ENCODE results near the gene MYO1C.
"Not testable (repeated sequence)": the region's sequence is repeated elsewhere in the genome, so short reads cannot be mapped to it uniquely, and the experiment has no call there.

Gene MYO1C, protein sequence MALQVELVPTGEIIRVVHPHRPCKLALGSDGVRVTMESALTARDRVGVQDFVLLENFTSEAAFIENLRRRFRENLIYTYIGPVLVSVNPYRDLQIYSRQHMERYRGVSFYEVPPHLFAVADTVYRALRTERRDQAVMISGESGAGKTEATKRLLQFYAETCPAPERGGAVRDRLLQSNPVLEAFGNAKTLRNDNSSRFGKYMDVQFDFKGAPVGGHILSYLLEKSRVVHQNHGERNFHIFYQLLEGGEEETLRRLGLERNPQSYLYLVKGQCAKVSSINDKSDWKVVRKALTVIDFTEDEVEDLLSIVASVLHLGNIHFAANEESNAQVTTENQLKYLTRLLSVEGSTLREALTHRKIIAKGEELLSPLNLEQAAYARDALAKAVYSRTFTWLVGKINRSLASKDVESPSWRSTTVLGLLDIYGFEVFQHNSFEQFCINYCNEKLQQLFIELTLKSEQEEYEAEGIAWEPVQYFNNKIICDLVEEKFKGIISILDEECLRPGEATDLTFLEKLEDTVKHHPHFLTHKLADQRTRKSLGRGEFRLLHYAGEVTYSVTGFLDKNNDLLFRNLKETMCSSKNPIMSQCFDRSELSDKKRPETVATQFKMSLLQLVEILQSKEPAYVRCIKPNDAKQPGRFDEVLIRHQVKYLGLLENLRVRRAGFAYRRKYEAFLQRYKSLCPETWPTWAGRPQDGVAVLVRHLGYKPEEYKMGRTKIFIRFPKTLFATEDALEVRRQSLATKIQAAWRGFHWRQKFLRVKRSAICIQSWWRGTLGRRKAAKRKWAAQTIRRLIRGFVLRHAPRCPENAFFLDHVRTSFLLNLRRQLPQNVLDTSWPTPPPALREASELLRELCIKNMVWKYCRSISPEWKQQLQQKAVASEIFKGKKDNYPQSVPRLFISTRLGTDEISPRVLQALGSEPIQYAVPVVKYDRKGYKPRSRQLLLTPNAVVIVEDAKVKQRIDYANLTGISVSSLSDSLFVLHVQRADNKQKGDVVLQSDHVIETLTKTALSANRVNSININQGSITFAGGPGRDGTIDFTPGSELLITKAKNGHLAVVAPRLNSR

DNA sequence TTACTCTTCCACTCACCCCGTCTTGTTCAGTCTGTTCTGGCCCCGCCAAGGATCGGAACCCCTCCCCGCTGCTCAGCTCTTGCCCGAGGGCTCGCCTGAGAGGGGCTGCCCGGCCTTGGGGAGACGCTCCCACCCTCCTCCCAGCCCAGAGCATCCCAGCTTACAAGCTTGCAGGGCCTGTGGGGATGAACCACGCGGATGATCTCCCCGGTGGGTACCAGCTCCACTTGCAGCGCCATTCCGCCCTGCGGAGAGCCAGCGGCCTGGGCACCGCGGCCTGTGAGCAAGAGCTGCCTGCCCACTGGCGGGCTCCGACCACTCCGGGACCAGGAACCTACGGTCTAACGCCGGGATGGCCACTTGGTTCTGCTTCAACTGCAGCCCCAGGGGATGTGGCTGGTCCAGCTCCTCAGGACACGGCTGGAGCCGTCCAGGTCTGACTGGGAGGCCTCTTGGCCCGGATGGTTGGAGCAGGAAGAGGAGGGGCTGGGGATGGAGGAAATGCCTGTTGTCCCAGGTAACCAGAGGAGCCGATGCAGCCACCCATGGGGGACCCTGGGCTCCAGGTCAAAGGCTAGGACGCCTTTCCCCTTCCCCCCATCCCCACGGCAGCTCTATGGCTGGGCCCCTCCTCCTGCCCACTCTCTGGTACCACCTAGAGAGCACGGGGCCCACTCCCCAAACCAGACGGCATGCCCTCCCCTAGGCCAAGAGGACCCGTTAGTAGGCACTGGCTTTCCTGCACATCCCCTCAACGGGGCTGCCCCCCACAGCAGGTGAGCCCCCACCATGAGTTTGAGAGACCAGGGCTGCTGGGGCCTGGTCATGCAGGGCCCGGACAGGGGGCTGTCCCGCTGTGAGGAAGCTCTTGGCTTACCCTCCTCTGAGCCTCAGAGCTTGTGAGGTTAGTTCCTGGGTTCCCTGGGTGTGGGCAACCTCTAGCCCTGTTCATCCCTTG is at the start of gene MYO1C:
TSS of gene MYO1C (minus strand) at position 438 of the 958 bp plus-strand sequence. CDS start at position 239, 199 bp downstream.
- no peak for ATAC-seq
- no peaks in the 10 kb centered on the region for H3K9me3 Mint-ChIP-seq
- H3K27ac Mint-ChIP-seq, result peak within 1 kb of the TSS; percentile 81
- no peaks in the 10 kb centered on the region for H3K27me3 Mint-ChIP-seq
- peaks cover 43% of the 10 kb centered on the region for H3K4me1 Mint-ChIP-seq
- peak within 1 kb of the TSS; percentile 84 for H3K4me3 Mint-ChIP-seq
- peaks cover 5% of the 10 kb centered on the region for H3K36me3 Mint-ChIP-seq

- Mint-ChIP-seq H3K27ac (no peak overlapping the region), H3K4me1 (peaks cover 12% of the 10 kb centered on the region), H3K9me3 (no peaks in the 10 kb centered on the region), H3K4me3 (no peak overlapping the region), H3K27me3 (no peaks in the 10 kb centered on the region), H3K36me3 (peaks cover 69% of the 10 kb centered on the region)
- no peak for ATAC-seq
Measured at GRCh38 chr17:1541367-1541904, 49.0 kb upstream of the MYO1C start.

- no peak overlapping the region for H3K27ac Mint-ChIP-seq
- H3K27me3 Mint-ChIP-seq, result no peaks in the 10 kb centered on the region
- H3K4me1 Mint-ChIP-seq, result peaks cover 7% of the 10 kb centered on the region
- H3K4me3 Mint-ChIP-seq, result no peak overlapping the region
- H3K9me3 Mint-ChIP-seq, result no peaks in the 10 kb centered on the region
- no peak for ATAC-seq
- peaks cover 56% of the 10 kb centered on the region for H3K36me3 Mint-ChIP-seq
Measured at GRCh38 chr17:1539811-1540210, 47.3 kb upstream of the MYO1C start.

GRCh38 chr17:1535737-1536136 is 43.3 kb upstream of the MYO1C start:
- Mint-ChIP-seq H3K4me1 (peaks cover 16% of the 10 kb centered on the region), H3K4me3 (no peak overlapping the region), H3K27ac (no peak overlapping the region), H3K27me3 (no peaks in the 10 kb centered on the region), H3K9me3 (no peaks in the 10 kb centered on the region), H3K36me3 (peaks cover 58% of the 10 kb centered on the region)
- no peak for ATAC-seq

DNA sequence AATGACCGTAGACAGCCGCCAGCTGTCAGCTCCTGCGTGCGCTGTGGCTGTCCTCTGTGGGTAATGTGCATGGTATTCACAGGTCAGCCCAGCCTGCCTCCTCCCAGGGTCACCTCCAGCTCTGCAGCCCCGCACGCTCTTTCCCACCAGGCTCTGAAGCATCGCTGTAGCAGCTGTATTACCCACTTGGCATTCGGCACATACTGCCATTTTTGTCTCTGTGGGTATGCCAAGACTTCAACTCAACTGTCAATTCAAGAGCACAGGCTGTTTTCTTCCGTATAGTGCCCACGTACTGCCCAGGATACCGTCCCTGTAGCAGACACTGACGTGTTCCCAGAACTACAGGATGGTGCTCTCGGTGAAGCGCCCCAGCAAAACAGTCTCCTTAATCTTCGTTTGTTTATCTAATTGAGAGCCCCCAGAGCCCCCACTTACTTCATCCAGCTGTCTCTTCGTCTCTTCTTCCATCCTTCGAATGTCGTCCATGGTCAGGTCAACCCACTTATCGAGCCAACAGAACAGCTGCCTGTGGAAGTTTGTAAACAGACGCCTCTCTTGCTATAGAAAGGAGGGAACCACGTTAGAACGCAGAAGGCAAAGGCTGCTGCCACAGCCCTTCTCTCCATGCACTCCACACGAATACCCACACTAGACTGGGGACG is 41.3 kb upstream of the MYO1C start:
- Mint-ChIP-seq H3K27me3 (no peaks in the 10 kb centered on the region), H3K4me1 (peaks cover 24% of the 10 kb centered on the region), H3K4me3 (no peak overlapping the region), H3K27ac (peak overlapping the region; percentile 3), H3K9me3 (no peaks in the 10 kb centered on the region), H3K36me3 (peaks cover 53% of the 10 kb centered on the region)
- ATAC-seq, result no peak

DNA sequence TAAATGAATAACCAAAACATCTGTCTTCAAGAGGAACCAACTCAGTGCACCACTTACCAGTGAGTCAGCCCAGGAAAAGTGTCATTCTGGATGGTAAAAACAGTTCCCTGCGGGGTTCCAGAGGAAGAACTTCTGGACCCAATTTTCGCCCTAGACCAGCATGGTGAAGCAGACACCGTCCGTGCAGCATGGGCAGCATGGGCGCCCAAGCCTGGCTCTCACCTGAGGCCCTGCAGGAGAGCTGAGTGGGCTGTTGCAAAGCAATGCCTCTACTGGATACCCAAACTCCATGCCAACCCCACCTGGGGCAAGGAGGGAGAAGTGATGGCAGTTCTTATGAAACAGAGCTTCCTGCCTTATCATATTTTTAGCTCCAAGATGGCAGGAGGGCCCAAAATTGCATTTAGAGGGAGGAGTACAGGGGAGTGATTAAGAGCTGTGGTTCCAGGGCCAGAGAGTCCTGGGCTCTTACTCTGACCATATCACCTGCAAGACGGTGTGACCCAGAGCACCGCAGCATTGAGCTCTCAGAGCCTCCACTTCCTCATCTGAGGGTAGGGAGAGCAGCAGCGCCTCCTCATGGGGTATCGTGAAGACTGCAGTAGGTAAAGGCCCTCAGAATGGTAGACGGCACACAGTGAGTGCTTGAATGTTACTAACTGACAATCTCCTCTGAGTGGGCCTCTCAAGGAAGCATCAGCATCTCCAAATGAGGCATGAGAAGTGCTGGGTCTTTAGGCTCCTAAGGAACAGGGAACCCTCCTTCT is 40.5 kb upstream of the MYO1C start:
- H3K27ac Mint-ChIP-seq, result peak overlapping the region; percentile 3
- peaks cover 24% of the 10 kb centered on the region for H3K4me1 Mint-ChIP-seq
- ATAC-seq, result peak; percentile 73
- peaks cover 52% of the 10 kb centered on the region for H3K36me3 Mint-ChIP-seq
- no peaks in the 10 kb centered on the region for H3K27me3 Mint-ChIP-seq
- no peak overlapping the region for H3K4me3 Mint-ChIP-seq
- no peaks in the 10 kb centered on the region for H3K9me3 Mint-ChIP-seq

DNA sequence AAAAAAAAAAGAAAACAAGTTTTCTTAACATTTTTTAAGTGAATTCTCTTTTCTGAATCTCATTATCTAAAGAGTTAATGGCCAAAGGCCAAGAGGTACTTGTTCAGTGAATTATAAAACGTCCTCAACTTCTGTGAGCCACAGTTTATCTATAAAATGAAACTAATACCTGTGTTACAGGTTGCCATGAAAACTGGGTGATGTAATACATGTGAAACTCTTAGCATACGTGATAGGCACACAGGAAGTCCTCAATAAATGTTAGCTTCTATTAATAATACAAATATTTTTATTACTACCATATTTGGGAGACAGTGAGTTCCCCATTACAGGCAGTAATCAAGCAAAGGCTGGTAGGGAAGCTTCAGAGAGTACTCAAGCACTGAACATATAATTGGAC is 37.4 kb upstream of the MYO1C start:
- Mint-ChIP-seq H3K4me3 (no peak overlapping the region), H3K4me1 (peaks cover 24% of the 10 kb centered on the region), H3K27me3 (no peaks in the 10 kb centered on the region), H3K36me3 (peaks cover 56% of the 10 kb centered on the region), H3K27ac (no peak overlapping the region), H3K9me3 (no peaks in the 10 kb centered on the region)
- ATAC-seq, result no peak

GRCh38 chr17:1526876-1527275 is 34.4 kb upstream of the MYO1C start:
- Mint-ChIP-seq H3K36me3 (peaks cover 34% of the 10 kb centered on the region), H3K4me1 (peaks cover 10% of the 10 kb centered on the region)
- not testable (repeated sequence) for H3K27ac Mint-ChIP-seq, H3K9me3 Mint-ChIP-seq, ATAC-seq, H3K4me3 Mint-ChIP-seq, H3K27me3 Mint-ChIP-seq

GRCh38 chr17:1522626-1523025 is 30.1 kb upstream of the MYO1C start:
- Mint-ChIP-seq H3K36me3 (peaks cover 29% of the 10 kb centered on the region), H3K27ac (no peak overlapping the region), H3K27me3 (no peaks in the 10 kb centered on the region), H3K4me3 (no peak overlapping the region), H3K9me3 (no peaks in the 10 kb centered on the region), H3K4me1 (peaks cover 13% of the 10 kb centered on the region)
- no peak for ATAC-seq

- ATAC-seq, result no peak
- Mint-ChIP-seq H3K9me3 (no peaks in the 10 kb centered on the region), H3K4me3 (no peak overlapping the region), H3K27ac (no peak overlapping the region), H3K36me3 (peaks cover 27% of the 10 kb centered on the region), H3K4me1 (peaks cover 17% of the 10 kb centered on the region), H3K27me3 (no peaks in the 10 kb centered on the region)
Measured at GRCh38 chr17:1521086-1521640, 28.7 kb upstream of the MYO1C start.

- ATAC-seq, result no peak
Measured at GRCh38 chr17:1519678-1520077, 27.2 kb upstream of the MYO1C start.

GRCh38 chr17:1518410-1518809 is 25.9 kb upstream of the MYO1C start:
- peak overlapping the region; percentile 23 for H3K4me3 Mint-ChIP-seq
- no peak for ATAC-seq
- no peaks in the 10 kb centered on the region for H3K9me3 Mint-ChIP-seq
- H3K36me3 Mint-ChIP-seq, result peaks cover 24% of the 10 kb centered on the region
- peaks cover 41% of the 10 kb centered on the region for H3K4me1 Mint-ChIP-seq
- H3K27ac Mint-ChIP-seq, result peak overlapping the region; percentile 59
- H3K27me3 Mint-ChIP-seq, result no peaks in the 10 kb centered on the region

More at GRCh38 chr17:1519678-1520077, 27.2 kb upstream of the MYO1C start:
- peaks cover 29% of the 10 kb centered on the region for H3K4me1 Mint-ChIP-seq
- peaks cover 18% of the 10 kb centered on the region for H3K36me3 Mint-ChIP-seq
- H3K4me3 Mint-ChIP-seq, result no peak overlapping the region
- peak overlapping the region; percentile 59 for H3K27ac Mint-ChIP-seq
- no peaks in the 10 kb centered on the region for H3K27me3 Mint-ChIP-seq
- no peaks in the 10 kb centered on the region for H3K9me3 Mint-ChIP-seq

Data from stimulated activated memory B cell treated with anti-CD40 and anti-IgM and Interleukin-4, amounts not matched to agents 10 μg/mL and 1 μg/mL and 100 μg/mL, for 72 hours (primary cell).